Measurements from ENCODE around the gene PRKCD. TPM values are rescaled to one million over a fixed set of nuclear protein-coding genes. Genes with fewer than 3 reads are reported as not detected.

Gene PRKCD
- total RNA-seq, 1 experiment from 2014 or later, result 30.9 TPM

GRCh38 chr3:53199834-53200233, 38.8 kb downstream of the PRKCD start:
- Histone ChIP-seq H3K36me3 (ENCODE audit: control insufficient read depth, insufficient read depth, low read length) (no peaks in the 10 kb centered on the region), H3K27me3 (replicated peaks; ENCODE audit: control insufficient read depth, insufficient read depth, low read length) (no peaks in the 10 kb centered on the region; the same call in 1 of the 2 replicates), H3K9me3 (no peaks in the 10 kb centered on the region), H3K4me1 (no peaks in the 10 kb centered on the region), H3K4me3 (ENCODE audit: low read depth, low read length) (no peak overlapping the region)
- intact Hi-C loops (cut with micrococcal nuclease; ENCODE audit: unreplicated experiment), result loop anchor here (5.0 kb wide), 1 partner anchor 43 kb away; no protein-coding TSS in a partner anchor
- H3K4me1 Mint-ChIP-seq (ENCODE audit: low read depth, unreplicated experiment), result no peaks in the 10 kb centered on the region
- peaks cover 3% of the 10 kb centered on the region for H3K27me3 Mint-ChIP-seq (ENCODE audit: insufficient read depth, unreplicated experiment)
- CTCF ChIA-PET, result no interaction called here
- DNase-seq, result no peak
- H3K36me3 Mint-ChIP-seq (ENCODE audit: insufficient read depth, unreplicated experiment), result peaks cover 6% of the 10 kb centered on the region
- no TSS peak for BruUV-seq (replicated peaks)
- TF ChIP-seq CTCF (IDR thresholded peaks at IDR 0.05; ENCODE audit: insufficient read depth in 1 of 2, low read depth in 1 of 2, low read length in 1 of 2, severe bottlenecking in 1 of 2, unreplicated experiment in 1 of 2), result no peak
- POLR2A ChIA-PET, result no interaction called here
- no peaks in the 10 kb centered on the region for H3K9me3 Mint-ChIP-seq (ENCODE audit: unreplicated experiment)
- H3K27ac Mint-ChIP-seq (ENCODE audit: unreplicated experiment), result no peak overlapping the region
- no peak overlapping the region for H3K4me3 Mint-ChIP-seq (ENCODE audit: unreplicated experiment)

GRCh38 chr3:53200501-53201498, 39.8 kb downstream of the PRKCD start:
- no peak overlapping the region for H3K4me3 Mint-ChIP-seq (ENCODE audit: unreplicated experiment)
- TF ChIP-seq CTCF (IDR thresholded peaks at IDR 0.05; ENCODE audit: insufficient read depth in 1 of 2, low read depth in 1 of 2, low read length in 1 of 2, severe bottlenecking in 1 of 2, unreplicated experiment in 1 of 2), result no peak
- H3K27ac Mint-ChIP-seq (ENCODE audit: unreplicated experiment), result no peak overlapping the region
- no peaks in the 10 kb centered on the region for H3K9me3 Mint-ChIP-seq (ENCODE audit: unreplicated experiment)
- H3K4me3 ChIP-seq (ENCODE audit: low read depth, low read length), result no peak overlapping the region
- BruUV-seq (replicated peaks), result no TSS peak
- CTCF ChIA-PET, result interaction anchor here (0.5 kb wide), 1 partner anchor 430 kb away, joined by 3 read pairs; the partner anchor contains the start of gene NEK4
- no peaks in the 10 kb centered on the region for H3K36me3 ChIP-seq (ENCODE audit: control insufficient read depth, insufficient read depth, low read length)
- intact Hi-C loops (cut with micrococcal nuclease; ENCODE audit: unreplicated experiment), result no loop called here
- no peaks in the 10 kb centered on the region for H3K4me1 Mint-ChIP-seq (ENCODE audit: low read depth, unreplicated experiment)
- H3K4me1 ChIP-seq, result no peaks in the 10 kb centered on the region
- no peak for DNase-seq
- POLR2A ChIA-PET, result no interaction called here
- peaks cover 6% of the 10 kb centered on the region for H3K36me3 Mint-ChIP-seq (ENCODE audit: insufficient read depth, unreplicated experiment)
- peaks cover 3% of the 10 kb centered on the region for H3K27me3 Mint-ChIP-seq (ENCODE audit: insufficient read depth, unreplicated experiment)
- no peaks in the 10 kb centered on the region; the same call in 1 of the 2 replicates for H3K27me3 ChIP-seq (replicated peaks; ENCODE audit: control insufficient read depth, insufficient read depth, low read length)
- no peaks in the 10 kb centered on the region for H3K9me3 ChIP-seq

GRCh38 chr3:53202331-53203015, 41.5 kb downstream of the PRKCD start:
- H3K36me3 ChIP-seq (ENCODE audit: control insufficient read depth, insufficient read depth, low read length), result no peaks in the 10 kb centered on the region
- intact Hi-C loops (cut with micrococcal nuclease; ENCODE audit: unreplicated experiment), result no loop called here
- TF ChIP-seq CTCF (IDR thresholded peaks at IDR 0.05; ENCODE audit: insufficient read depth in 1 of 2, low read depth in 1 of 2, low read length in 1 of 2, severe bottlenecking in 1 of 2, unreplicated experiment in 1 of 2), result no peak
- no peak for DNase-seq
- H3K27me3 Mint-ChIP-seq (ENCODE audit: insufficient read depth, unreplicated experiment), result peaks cover 3% of the 10 kb centered on the region
- no peaks in the 10 kb centered on the region for H3K4me1 Mint-ChIP-seq (ENCODE audit: low read depth, unreplicated experiment)
- H3K4me3 Mint-ChIP-seq (ENCODE audit: unreplicated experiment), result no peak overlapping the region
- H3K27me3 ChIP-seq (replicated peaks; ENCODE audit: control insufficient read depth, insufficient read depth, low read length), result no peaks in the 10 kb centered on the region; the same call in 1 of the 2 replicates
- peaks cover 6% of the 10 kb centered on the region for H3K36me3 Mint-ChIP-seq (ENCODE audit: insufficient read depth, unreplicated experiment)
- no peak overlapping the region for H3K4me3 ChIP-seq (ENCODE audit: low read depth, low read length)
- H3K9me3 ChIP-seq, result no peaks in the 10 kb centered on the region
- BruUV-seq (replicated peaks), result no TSS peak
- no peaks in the 10 kb centered on the region for H3K9me3 Mint-ChIP-seq (ENCODE audit: unreplicated experiment)
- CTCF ChIA-PET, result no interaction called here
- H3K27ac Mint-ChIP-seq (ENCODE audit: unreplicated experiment), result no peak overlapping the region
- POLR2A ChIA-PET, result no interaction called here
- H3K4me1 ChIP-seq, result no peaks in the 10 kb centered on the region

All from Caco-2 (cell line).